OCI-LY1 (cell line): ENCODE data around the gene U2AF1L4.

Experiments
- H2AFZ ChIP-seq: fragments of 200-600 bp; sonication (generic), shearing (Covaris generic); 2 replicates; pipeline ENCODE4 v1.6.0; 2014; ENCODE audit warnings: antibody characterized with exemption, mild to moderate bottlenecking, low read length
- H3F3A ChIP-seq: fragments of 200-600 bp; sonication (generic), shearing (Covaris generic); 2 replicates; pipeline ENCODE4 v1.6.0; 2014; ENCODE audit warnings: mild to moderate bottlenecking, antibody characterized with exemption, low read length, moderate library complexity; ENCODE audit not compliant: insufficient read depth
- H3K27ac ChIP-seq: fragments of 200-600 bp; sonication (generic); 2 replicates; pipeline ENCODE4 v1.5.1; 2014; ENCODE audit warnings: low read length, mixed run types, mild to moderate bottlenecking, low read depth; ENCODE audit not compliant: poor library complexity, severe bottlenecking
- H3K27me3 ChIP-seq: fragments of 200-600 bp; sonication (generic); 2 replicates; pipeline ENCODE4 v1.6.0; 2014; ENCODE audit warnings: antibody characterized with exemption, mild to moderate bottlenecking, low read length, moderate library complexity; ENCODE audit not compliant: insufficient read depth
- H3K36me3 ChIP-seq: fragments of 200-600 bp; sonication (generic); 2 replicates; pipeline ENCODE4 v1.6.1; 2014; ENCODE audit warnings: mild to moderate bottlenecking, antibody characterized with exemption, low read length, moderate library complexity, mixed read lengths; ENCODE audit not compliant: insufficient read depth
- H3K4me1 ChIP-seq: fragments of 200-600 bp; sonication (generic); 2 replicates; pipeline ENCODE4 v1.5.1; 2014; ENCODE audit warnings: mild to moderate bottlenecking, low read length, moderate library complexity; ENCODE audit not compliant: insufficient read depth, severe bottlenecking
- H3K4me2 ChIP-seq: fragments of 200-600 bp; sonication (generic), shearing (Covaris generic); 2 replicates; pipeline ENCODE4 v1.6.1; 2014; ENCODE audit warnings: low read length
- H3K4me3 ChIP-seq: fragments of 200-600 bp; sonication (generic); 2 replicates; pipeline ENCODE4 v1.5.1; 2014; ENCODE audit warnings: low read length, low read depth, mild to moderate bottlenecking, mixed read lengths; ENCODE audit not compliant: poor library complexity, severe bottlenecking
- H3K79me2 ChIP-seq: fragments of 200-600 bp; shearing (Covaris generic); 2 replicates; pipeline ENCODE4 v1.6.1; 2016; ENCODE audit warnings: mixed run types, low read length, mixed read lengths; ENCODE audit not compliant: insufficient read depth
- H3K9ac ChIP-seq: fragments of 200-600 bp; sonication (generic), shearing (Covaris generic); 2 replicates; pipeline ENCODE4 v1.6.1; 2014; ENCODE audit warnings: mild to moderate bottlenecking, low read length, mixed read lengths
- H3K9me2 ChIP-seq: fragments of 200-600 bp; sonication (generic), shearing (Covaris generic); 2 replicates; pipeline ENCODE4 v1.6.1; 2014; ENCODE audit warnings: low read depth, mild to moderate bottlenecking, low read length, mixed read lengths
- H3K9me3 ChIP-seq: fragments of 200-600 bp; shearing (Covaris generic); 2 replicates; pipeline ENCODE4 v1.6.1; 2014; ENCODE audit warnings: low read length, mixed read lengths
- H4K20me1 ChIP-seq: fragments of 200-600 bp; sonication (generic), shearing (Covaris generic); 2 replicates; pipeline ENCODE4 v1.6.0; 2016; ENCODE audit warnings: mild to moderate bottlenecking, low read length; ENCODE audit not compliant: insufficient read depth
- CTCF ChIP-seq: fragments of 200-600 bp; sonication (generic), shearing (Covaris generic); IDR thresholded peaks from 2 replicates; pipeline ENCODE4 v1.5.1; 2017; ENCODE audit warnings: mild to moderate bottlenecking, antibody characterized with exemption, low read length, moderate library complexity, mixed read lengths
- EZH2 ChIP-seq: fragments of 200-600 bp; sonication (generic), shearing (Covaris generic); IDR thresholded peaks from 2 replicates; pipeline ENCODE4 v1.8.0; 2017; ENCODE audit warnings: borderline replicate concordance, mixed run types, mild to moderate bottlenecking, antibody characterized with exemption, low read length, moderate library complexity, mixed read lengths

The U2AF1L4 gene

GRCh38 chr19:35746087-35746462, 857 bp upstream of the U2AF1L4 start:
- H3K9me2 ChIP-seq = no peaks in the 10 kb centered on the region
- H3K4me1 ChIP-seq = peaks cover 63% of the 10 kb centered on the region
- peak overlapping the region; percentile 91 for H3K4me3 ChIP-seq
- no peaks in the 10 kb centered on the region for H4K20me1 ChIP-seq
- no peaks in the 10 kb centered on the region for H3K9me3 ChIP-seq
- H3F3A ChIP-seq = no peaks in the 10 kb centered on the region
- H3K79me2 ChIP-seq = no peaks in the 10 kb centered on the region
- H3K36me3 ChIP-seq = no peaks in the 10 kb centered on the region
- peak overlapping the region; percentile 90 for H3K9ac ChIP-seq
- H2AFZ ChIP-seq = no peak overlapping the region
- H3K27ac ChIP-seq = peak overlapping the region; percentile 57
- TF ChIP-seq EZH2 = no peak
- no peak for TF ChIP-seq CTCF
- H3K4me2 ChIP-seq = peak overlapping the region; percentile 87
- H3K27me3 ChIP-seq = no peaks in the 10 kb centered on the region

- Histone ChIP-seq H3K4me2 (peak overlapping the region; percentile 87), H3K9me3 (no peaks in the 10 kb centered on the region), H3K79me2 (no peaks in the 10 kb centered on the region), H3F3A (no peaks in the 10 kb centered on the region), H3K36me3 (no peaks in the 10 kb centered on the region), H4K20me1 (no peaks in the 10 kb centered on the region), H3K27me3 (no peaks in the 10 kb centered on the region), H2AFZ (no peak overlapping the region), H3K4me1 (peaks cover 73% of the 10 kb centered on the region), H3K9ac (peak overlapping the region; percentile 92), H3K9me2 (no peaks in the 10 kb centered on the region), H3K4me3 (peak overlapping the region; percentile 91), H3K27ac (peak overlapping the region; percentile 97)
- TF ChIP-seq CTCF = peak; percentile 42
- TF ChIP-seq EZH2 = no peak
These were observed 539 bp downstream of the U2AF1L4 start for GRCh38 chr19:35744430-35745327.

- Histone ChIP-seq H3K9me3 (no peaks in the 10 kb centered on the region), H3K9me2 (no peaks in the 10 kb centered on the region), H3K36me3 (peaks cover 4% of the 10 kb centered on the region), H3F3A (no peaks in the 10 kb centered on the region), H3K27ac (peak overlapping the region; percentile 97), H3K9ac (peak overlapping the region; percentile 92), H3K79me2 (no peaks in the 10 kb centered on the region), H3K4me3 (peak overlapping the region; percentile 91), H4K20me1 (no peaks in the 10 kb centered on the region), H3K4me2 (peak overlapping the region; percentile 87), H3K27me3 (no peaks in the 10 kb centered on the region), H3K4me1 (peaks cover 69% of the 10 kb centered on the region), H2AFZ (no peak overlapping the region)
- TF ChIP-seq CTCF (no peak), EZH2 (no peak)
These were observed 1.4 kb downstream of the U2AF1L4 start for GRCh38 chr19:35743640-35744429.
